Gastrocnemius medialis (tissue), 4 donors: ENCODE measurements around the gene VSTM2B.

Experiments
- CTCF ChIP-seq, 5 experiments: fragments of 450-650 bp in 3 of 5; fragments of 200-600 bp in 2 of 5; sonication (generic) in 2 of 5; IDR thresholded peaks in 4 of 5; conservative IDR thresholded peaks in 1 of 5; 1 replicate in 4 of 5; 2 replicates in 1 of 5; pipeline ENCODE4 v1.5.1; 2016 to 2019; ENCODE audit warnings: antibody characterized with exemption in 5 of 5, mild to moderate bottlenecking in 3 of 5, moderate library complexity in 3 of 5
- POLR2A ChIP-seq, 2 donors: fragments of 450-650 bp; IDR thresholded peaks; one replicate each; pipeline ENCODE4 v1.6.1; 2017; ENCODE audit warnings: antibody characterized with exemption in 2 of 2, mild to moderate bottlenecking in 2 of 2, moderate library complexity in 2 of 2

GRCh38 chr19:29586401-29586800 lies 60.6 kb downstream of the VSTM2B start:
- TF ChIP-seq CTCF (IDR thresholded peaks at IDR 0.05 in 4 of 5, conservative IDR thresholded peaks at IDR 0.05 in 1 of 5) = no peak
- TF ChIP-seq POLR2A (IDR thresholded peaks at IDR 0.05) = no peak
